Ascending aorta (tissue), 2 donors: Measurements from ENCODE around the gene NAT16. TPM values are rescaled to one million over a fixed set of nuclear protein-coding genes. Genes with fewer than 3 reads are reported as not detected.

Source experiments
- DNase-seq, 2 donors: peaks; one replicate each; pipeline ENCODE4 v3.0.0-alpha.2; 2019; ENCODE audit warnings: low spot score in 2 of 2
- H3K27ac ChIP-seq, 2 donors: fragments of 200-600 bp; sonication (generic); one replicate each; pipeline ENCODE4 v1.5.1; 2016 to 2017; ENCODE audit warnings: mild to moderate bottlenecking in 1 of 2
- H3K27me3 ChIP-seq: fragments of 200-600 bp; sonication (generic); one replicate; pipeline ENCODE4 v1.5.1; 2017
- H3K36me3 ChIP-seq, 2 donors: fragments of 200-600 bp; sonication (generic); one replicate each; pipeline ENCODE4 v1.5.1; 2016
- H3K4me1 ChIP-seq, 2 donors: fragments of 200-600 bp; sonication (generic); one replicate each; pipeline ENCODE4 v1.5.1; 2016 to 2017; ENCODE audit warnings: mild to moderate bottlenecking in 1 of 2
- H3K4me3 ChIP-seq, 2 donors: fragments of 200-600 bp; sonication (generic); one replicate each; pipeline ENCODE4 v1.5.1; 2016 to 2017; ENCODE audit warnings: mild to moderate bottlenecking in 1 of 2
- H3K9me3 ChIP-seq, 2 donors: fragments of 200-600 bp; sonication (generic); one replicate each; pipeline ENCODE4 v1.5.1; 2016
- CTCF ChIP-seq, 3 experiments: fragments of 200-600 bp in 2 of 3; fragments of 450-650 bp in 1 of 3; sonication (generic) in 2 of 3; IDR thresholded peaks; one replicate each; pipeline ENCODE4 v1.5.1; 2016 to 2019; ENCODE audit warnings: antibody characterized with exemption in 3 of 3, mild to moderate bottlenecking in 1 of 3, moderate library complexity in 1 of 3
- intact Hi-C: fragments of 100-400 bp; cut with DNase I; formaldehyde crosslinking; loops from one replicate; pipeline ENCODE4 v1.15.1; 2023
- total RNA-seq: library from RNA; depleted of rRNA; stranded (reverse); fragments of >200 nt; gene quantifications from one replicate; pipeline ENCODE4 v1.1.0, GENCODE V29; 2016

Gene NAT16
- total RNA-seq, 1 donor from 2014 or later: not detected

- H3K9me3 ChIP-seq: no peaks in the 10 kb centered on the region
- H3K27me3 ChIP-seq: no peaks in the 10 kb centered on the region
- intact Hi-C loops: loop anchor here (5.0 kb wide), 2 partner anchors 329 to 1216 kb away; partner anchors contain the start of genes ORAI2 and UFSP1
- no peak for TF ChIP-seq CTCF (IDR thresholded peaks at IDR 0.05)
- H3K36me3 ChIP-seq: peaks cover 14 to 37% of the 10 kb centered on the region in 2 donors
- peak overlapping the region; percentile 55 to 78 for H3K27ac ChIP-seq
- H3K4me3 ChIP-seq: peak overlapping the region; percentile 72 to 78
- no peak for DNase-seq
- H3K4me1 ChIP-seq: peaks cover 9 to 18% of the 10 kb centered on the region in 2 donors
Observed at GRCh38 chr7:101216001-101216859, 36.1 kb upstream of the NAT16 start.

DNA sequence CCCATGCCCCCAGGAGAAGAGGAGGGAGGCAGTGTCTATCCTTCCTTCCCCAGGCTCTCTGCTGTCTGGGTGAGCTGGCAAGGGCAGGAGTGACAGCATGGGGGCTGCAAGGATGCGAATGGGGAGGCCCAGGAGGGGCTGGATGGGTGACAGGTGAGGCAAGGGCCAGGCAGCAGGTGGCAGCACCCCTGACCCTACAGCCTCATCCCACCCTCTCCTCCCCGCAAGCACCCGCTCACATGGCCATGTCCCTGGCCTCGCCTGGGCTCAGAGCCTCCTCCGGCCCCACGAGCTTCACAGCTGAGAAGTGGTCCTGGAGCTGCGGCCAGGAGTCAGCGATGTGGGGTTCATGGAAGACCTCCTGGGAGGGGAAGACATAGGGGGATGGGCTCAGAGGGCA, 31.9 kb upstream of the NAT16 start:
- H3K9me3 ChIP-seq: no peaks in the 10 kb centered on the region

GRCh38 chr7:101211501-101211900, 31.4 kb upstream of the NAT16 start:
- intact Hi-C loops: no loop called here
- Histone ChIP-seq H3K36me3 (peaks cover 38 to 78% of the 10 kb centered on the region in 2 donors), H3K4me1 (peaks cover 3 to 6% of the 10 kb centered on the region in 2 donors)

More for the DNA sequence above, 31.9 kb upstream of the NAT16 start:
- Histone ChIP-seq H3K36me3 (peaks cover 38 to 73% of the 10 kb centered on the region in 2 donors), H3K4me3 (no peak overlapping the region), H3K27ac (no peak overlapping the region), H3K4me1 (peaks cover 4 to 8% of the 10 kb centered on the region in 2 donors), H3K27me3 (no peaks in the 10 kb centered on the region)
- intact Hi-C loops: no loop called here
- no peak for TF ChIP-seq CTCF (IDR thresholded peaks at IDR 0.05)
- DNase-seq: no peak

DNA sequence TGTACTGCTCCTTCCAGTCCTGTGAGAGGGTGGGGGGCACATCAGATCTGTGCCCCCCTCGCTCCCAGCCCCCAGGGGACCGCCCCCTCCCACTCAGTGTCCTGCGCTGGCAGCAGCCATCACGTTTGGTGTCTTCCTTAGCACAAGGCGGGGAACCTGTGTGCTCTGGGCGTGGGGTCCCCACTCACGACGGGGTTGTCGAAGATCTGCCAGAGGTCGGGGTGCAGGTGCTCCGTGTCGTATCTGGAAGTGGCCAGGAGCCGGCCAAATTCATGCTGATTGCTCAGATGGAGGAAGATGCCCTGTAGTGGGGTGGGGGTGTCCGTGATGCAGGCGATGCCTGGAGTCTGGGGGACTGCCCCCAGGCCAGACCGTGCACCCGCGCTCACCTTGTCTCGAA, 30.1 kb upstream of the NAT16 start:
- TF ChIP-seq CTCF (IDR thresholded peaks at IDR 0.05): no peak
- H3K4me3 ChIP-seq: no peak overlapping the region
- no peaks in the 10 kb centered on the region for H3K9me3 ChIP-seq
- H3K27ac ChIP-seq: no peak overlapping the region
- no peaks in the 10 kb centered on the region for H3K27me3 ChIP-seq
- peaks cover 38 to 81% of the 10 kb centered on the region in 2 donors for H3K36me3 ChIP-seq
- intact Hi-C loops: no loop called here
- no peak for DNase-seq
- no peaks in the 10 kb centered on the region for H3K4me1 ChIP-seq

More at GRCh38 chr7:101211501-101211900, 31.4 kb upstream of the NAT16 start:
- Histone ChIP-seq H3K9me3 (no peaks in the 10 kb centered on the region), H3K27ac (no peak overlapping the region), H3K4me3 (no peak overlapping the region), H3K27me3 (no peaks in the 10 kb centered on the region)
- DNase-seq: no peak
- TF ChIP-seq CTCF (IDR thresholded peaks at IDR 0.05): no peak

DNA sequence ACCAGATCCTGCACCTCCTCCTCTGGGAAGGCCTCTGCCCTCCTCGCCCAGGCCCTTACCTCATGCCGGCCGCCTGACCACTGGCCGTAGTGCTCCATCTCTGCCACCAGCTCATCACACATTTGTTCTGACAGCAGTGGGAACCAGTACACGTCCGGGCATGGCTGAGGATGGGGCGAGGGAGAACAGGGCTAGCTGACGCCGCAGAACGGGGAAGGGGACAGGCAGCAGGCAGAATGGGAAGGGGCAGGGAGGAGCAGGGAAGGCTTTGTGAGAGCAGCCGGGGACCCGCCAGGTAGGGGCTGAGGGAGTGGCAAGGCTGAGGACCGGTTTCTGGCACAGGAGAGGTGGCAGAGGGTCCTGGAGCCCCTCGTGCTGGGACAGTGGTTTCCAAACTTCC, 28.7 kb upstream of the NAT16 start:
- no peak for DNase-seq
- Histone ChIP-seq H3K36me3 (peaks cover 29 to 68% of the 10 kb centered on the region in 2 donors), H3K27me3 (no peaks in the 10 kb centered on the region), H3K4me1 (no peaks in the 10 kb centered on the region), H3K27ac (no peak overlapping the region), H3K4me3 (no peak overlapping the region), H3K9me3 (no peaks in the 10 kb centered on the region)
- intact Hi-C loops: no loop called here
- TF ChIP-seq CTCF (IDR thresholded peaks at IDR 0.05): no peak
